Stimulated activated CD4-positive, alpha-beta T cell treated with anti-CD3 and anti-CD28 coated beads, Interleukin-4, amount 100 ng/mL, for 4 hours (primary cell): ENCODE results near the gene PLEKHM3.

Source experiments
- DNase-seq, 2 experiments: peaks; one replicate each; pipeline ENCODE4 v3.0.0-alpha.2; 2020

Gene PLEKHM3

GRCh38 chr2:207883002-207883780 lies 142.1 kb downstream of the PLEKHM3 start:
- no peak for DNase-seq

- DNase-seq, result no peak
Measured at GRCh38 chr2:207881902-207882301, 143.4 kb downstream of the PLEKHM3 start.

GRCh38 chr2:207879536-207879935 lies 145.8 kb downstream of the PLEKHM3 start:
- DNase-seq, result no peak

GRCh38 chr2:207876842-207877535 lies 148.3 kb downstream of the PLEKHM3 start:
- DNase-seq, result no peak

- no peak for DNase-seq
Measured at GRCh38 chr2:207875473-207876212, 149.7 kb downstream of the PLEKHM3 start.

GRCh38 chr2:207873794-207874193 lies 151.5 kb downstream of the PLEKHM3 start:
- DNase-seq, result no peak

GRCh38 chr2:207871911-207872310 lies 153.4 kb downstream of the PLEKHM3 start:
- DNase-seq, result no peak

GRCh38 chr2:207871506-207871905 lies 153.8 kb downstream of the PLEKHM3 start:
- no peak for DNase-seq

GRCh38 chr2:207870814-207871213 lies 154.5 kb downstream of the PLEKHM3 start:
- DNase-seq, result no peak

- DNase-seq, result no peak
Measured at GRCh38 chr2:207869784-207870778, 155.2 kb downstream of the PLEKHM3 start.

- no peak for DNase-seq
Measured at GRCh38 chr2:207868855-207869596, 156.3 kb downstream of the PLEKHM3 start.

GRCh38 chr2:207867905-207868304 lies 157.4 kb downstream of the PLEKHM3 start:
- DNase-seq, result no peak

- DNase-seq, result no peak
Measured at GRCh38 chr2:207867056-207867455, 158.3 kb downstream of the PLEKHM3 start.

- DNase-seq, result no peak
Measured at GRCh38 chr2:207865210-207865609, 160.1 kb downstream of the PLEKHM3 start.

- no peak for DNase-seq
Measured at GRCh38 chr2:207863345-207863744, 162.0 kb downstream of the PLEKHM3 start.

- no peak for DNase-seq
Measured at GRCh38 chr2:207861789-207862188, 163.5 kb downstream of the PLEKHM3 start.

GRCh38 chr2:207860685-207861084 lies 164.6 kb downstream of the PLEKHM3 start:
- no peak for DNase-seq

GRCh38 chr2:207855591-207855990 lies 169.7 kb downstream of the PLEKHM3 start:
- DNase-seq, result no peak

- no peak for DNase-seq
Measured at GRCh38 chr2:207854484-207855440, 170.6 kb downstream of the PLEKHM3 start.

- no peak for DNase-seq
Measured at GRCh38 chr2:207852791-207853190, 172.5 kb downstream of the PLEKHM3 start.
